HepG2 (cell line): ENCODE data around the gene CREBZF. TPM values are rescaled to one million over a fixed set of nuclear protein-coding genes. Genes with fewer than 3 reads are reported as not detected.

Source experiments
- ARNT2 ChIP-seq: sonication (generic); formaldehyde crosslinking; IDR thresholded peaks from 2 replicates; pipeline ENCODE4 v1.8.0; 2022; ENCODE audit warnings: mild to moderate bottlenecking, low read depth, missing genetic modification reagents, moderate library complexity
- FOSL1 ChIP-seq: sonication (generic); formaldehyde crosslinking; IDR thresholded peaks from 2 replicates; pipeline ENCODE4 v1.9.0; 2021; ENCODE audit warnings: missing genetic modification reagents, borderline replicate concordance
- GMEB1 ChIP-seq: sonication (generic); formaldehyde crosslinking; IDR thresholded peaks from 2 replicates; pipeline ENCODE4 v1.5.1; 2020; ENCODE audit warnings: missing genetic modification reagents, mild to moderate bottlenecking, borderline replicate concordance
- HNRNPL ChIP-seq: fragments of 200-400 bp; formaldehyde crosslinking; IDR thresholded peaks from 2 replicates; pipeline ENCODE4 v1.6.1; 2017; ENCODE audit warnings: mild to moderate bottlenecking, low read depth, low read length
- HNRNPUL1 ChIP-seq: fragments of 200-400 bp; formaldehyde crosslinking; IDR thresholded peaks from 2 replicates; pipeline ENCODE4 v1.6.1; 2017; ENCODE audit warnings: low read depth, mild to moderate bottlenecking, low read length, moderate library complexity
- KLF16 ChIP-seq, 2 experiments: sonication (generic) in 1 of 2; formaldehyde crosslinking in 1 of 2; IDR thresholded peaks; 2 replicates each; pipeline versions ENCODE4 v1.6.1 to v1.8.0; 2016 to 2023; ENCODE audit warnings: missing genetic modification reagents in 2 of 2, missing compliant biosample characterization in 1 of 2
- NFRKB ChIP-seq: fragments of 450-650 bp; IDR thresholded peaks from 2 replicates; pipeline ENCODE4 v1.6.1; 2017
- ZBTB3 ChIP-seq: sonication (generic); formaldehyde crosslinking; IDR thresholded peaks from 2 replicates; pipeline ENCODE4 v1.4.0; 2020; ENCODE audit warnings: low read depth, mild to moderate bottlenecking, moderate library complexity, missing genetic modification reagents, borderline replicate concordance
- ZFY ChIP-seq: sonication (generic); formaldehyde crosslinking; IDR thresholded peaks from 2 replicates; pipeline ENCODE4 v1.4.0; 2020; ENCODE audit warnings: missing genetic modification reagents
- ZIK1 ChIP-seq: sonication (generic); formaldehyde crosslinking; IDR thresholded peaks from 2 replicates; pipeline ENCODE4 v1.5.0; 2020; ENCODE audit warnings: mild to moderate bottlenecking, low read depth, missing genetic modification reagents, borderline replicate concordance
- ZNF562 ChIP-seq: sonication (generic); formaldehyde crosslinking; IDR thresholded peaks from 2 replicates; pipeline ENCODE4 v1.8.0; 2022; ENCODE audit warnings: missing genetic modification reagents, borderline replicate concordance
- ZUFSP ChIP-seq: sonication (generic); formaldehyde crosslinking; IDR thresholded peaks from 2 replicates; pipeline ENCODE4 v1.9.0; 2021; ENCODE audit warnings: missing genetic modification reagents, mild to moderate bottlenecking, borderline replicate concordance
- polyA plus RNA-seq, 8 experiments: library from polyadenylated mRNA; depleted of rRNA in 3 of 8; stranded (reverse) in 7 of 8; unstranded in 1 of 8; fragments of >200 nt; fragmentation: Illumina TruSeq in 4 of 8; extraction: Trizol in 4 of 8; gene quantifications; 2 replicates each; pipeline versions ENCODE4 v1.2.1 to v1.2.3, GENCODE V29; 2011 to 2016; ENCODE audit warnings: low read depth in 4 of 8, missing spikeins in 1 of 8, mixed read lengths in 1 of 8; ENCODE audit not compliant: insufficient read depth in 1 of 8
- total RNA-seq, 5 experiments: library from RNA; depleted of rRNA; stranded (reverse); fragments of >200 nt; fragmentation: Illumina TruSeq; extraction: Trizol; gene quantifications; 2 replicates each; pipeline ENCODE4 v1.2.3, GENCODE V29; 2016; ENCODE audit warnings: low read depth in 1 of 5
- TF ChIP-seq, protein P1 (sequence below): fragments of 450-650 bp; IDR thresholded peaks from 2 replicates; pipeline ENCODE4 v1.6.1; 2017; ENCODE audit warnings: mild to moderate bottlenecking
- TF ChIP-seq, protein P2 (sequence below): sonication (generic); formaldehyde crosslinking; IDR thresholded peaks from 2 replicates; pipeline ENCODE4 v1.4.0; 2020; ENCODE audit warnings: missing genetic modification reagents, borderline replicate concordance
- TF ChIP-seq, protein P3 (sequence below): sonication (generic); formaldehyde crosslinking; IDR thresholded peaks from 2 replicates; pipeline ENCODE4 v1.4.0; 2020; ENCODE audit warnings: missing genetic modification reagents, mild to moderate bottlenecking, borderline replicate concordance

The CREBZF gene
- total and polyA plus RNA-seq, 2 of the 13 experiments (the other 11 are each of a cell fraction or from before 2014, with no cell fraction given): 30.6 to 43.1 TPM

GRCh38 chr11:85663753-85664614 is 945 bp downstream of the CREBZF start (continued):
- TF ChIP-seq, protein P1, sequence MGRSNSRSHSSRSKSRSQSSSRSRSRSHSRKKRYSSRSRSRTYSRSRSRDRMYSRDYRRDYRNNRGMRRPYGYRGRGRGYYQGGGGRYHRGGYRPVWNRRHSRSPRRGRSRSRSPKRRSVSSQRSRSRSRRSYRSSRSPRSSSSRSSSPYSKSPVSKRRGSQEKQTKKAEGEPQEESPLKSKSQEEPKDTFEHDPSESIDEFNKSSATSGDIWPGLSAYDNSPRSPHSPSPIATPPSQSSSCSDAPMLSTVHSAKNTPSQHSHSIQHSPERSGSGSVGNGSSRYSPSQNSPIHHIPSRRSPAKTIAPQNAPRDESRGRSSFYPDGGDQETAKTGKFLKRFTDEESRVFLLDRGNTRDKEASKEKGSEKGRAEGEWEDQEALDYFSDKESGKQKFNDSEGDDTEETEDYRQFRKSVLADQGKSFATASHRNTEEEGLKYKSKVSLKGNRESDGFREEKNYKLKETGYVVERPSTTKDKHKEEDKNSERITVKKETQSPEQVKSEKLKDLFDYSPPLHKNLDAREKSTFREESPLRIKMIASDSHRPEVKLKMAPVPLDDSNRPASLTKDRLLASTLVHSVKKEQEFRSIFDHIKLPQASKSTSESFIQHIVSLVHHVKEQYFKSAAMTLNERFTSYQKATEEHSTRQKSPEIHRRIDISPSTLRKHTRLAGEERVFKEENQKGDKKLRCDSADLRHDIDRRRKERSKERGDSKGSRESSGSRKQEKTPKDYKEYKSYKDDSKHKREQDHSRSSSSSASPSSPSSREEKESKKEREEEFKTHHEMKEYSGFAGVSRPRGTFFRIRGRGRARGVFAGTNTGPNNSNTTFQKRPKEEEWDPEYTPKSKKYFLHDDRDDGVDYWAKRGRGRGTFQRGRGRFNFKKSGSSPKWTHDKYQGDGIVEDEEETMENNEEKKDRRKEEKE: no peak
- 0 out of 2 replicates have a peak, but pooled peaks have one; percentile 25 for TF ChIP-seq ZIK1 (CRISPR knock-in tag)
- no peak for TF ChIP-seq GMEB1 (CRISPR knock-in tag)
- TF ChIP-seq ZFY: no peak
- TF ChIP-seq, protein P2, sequence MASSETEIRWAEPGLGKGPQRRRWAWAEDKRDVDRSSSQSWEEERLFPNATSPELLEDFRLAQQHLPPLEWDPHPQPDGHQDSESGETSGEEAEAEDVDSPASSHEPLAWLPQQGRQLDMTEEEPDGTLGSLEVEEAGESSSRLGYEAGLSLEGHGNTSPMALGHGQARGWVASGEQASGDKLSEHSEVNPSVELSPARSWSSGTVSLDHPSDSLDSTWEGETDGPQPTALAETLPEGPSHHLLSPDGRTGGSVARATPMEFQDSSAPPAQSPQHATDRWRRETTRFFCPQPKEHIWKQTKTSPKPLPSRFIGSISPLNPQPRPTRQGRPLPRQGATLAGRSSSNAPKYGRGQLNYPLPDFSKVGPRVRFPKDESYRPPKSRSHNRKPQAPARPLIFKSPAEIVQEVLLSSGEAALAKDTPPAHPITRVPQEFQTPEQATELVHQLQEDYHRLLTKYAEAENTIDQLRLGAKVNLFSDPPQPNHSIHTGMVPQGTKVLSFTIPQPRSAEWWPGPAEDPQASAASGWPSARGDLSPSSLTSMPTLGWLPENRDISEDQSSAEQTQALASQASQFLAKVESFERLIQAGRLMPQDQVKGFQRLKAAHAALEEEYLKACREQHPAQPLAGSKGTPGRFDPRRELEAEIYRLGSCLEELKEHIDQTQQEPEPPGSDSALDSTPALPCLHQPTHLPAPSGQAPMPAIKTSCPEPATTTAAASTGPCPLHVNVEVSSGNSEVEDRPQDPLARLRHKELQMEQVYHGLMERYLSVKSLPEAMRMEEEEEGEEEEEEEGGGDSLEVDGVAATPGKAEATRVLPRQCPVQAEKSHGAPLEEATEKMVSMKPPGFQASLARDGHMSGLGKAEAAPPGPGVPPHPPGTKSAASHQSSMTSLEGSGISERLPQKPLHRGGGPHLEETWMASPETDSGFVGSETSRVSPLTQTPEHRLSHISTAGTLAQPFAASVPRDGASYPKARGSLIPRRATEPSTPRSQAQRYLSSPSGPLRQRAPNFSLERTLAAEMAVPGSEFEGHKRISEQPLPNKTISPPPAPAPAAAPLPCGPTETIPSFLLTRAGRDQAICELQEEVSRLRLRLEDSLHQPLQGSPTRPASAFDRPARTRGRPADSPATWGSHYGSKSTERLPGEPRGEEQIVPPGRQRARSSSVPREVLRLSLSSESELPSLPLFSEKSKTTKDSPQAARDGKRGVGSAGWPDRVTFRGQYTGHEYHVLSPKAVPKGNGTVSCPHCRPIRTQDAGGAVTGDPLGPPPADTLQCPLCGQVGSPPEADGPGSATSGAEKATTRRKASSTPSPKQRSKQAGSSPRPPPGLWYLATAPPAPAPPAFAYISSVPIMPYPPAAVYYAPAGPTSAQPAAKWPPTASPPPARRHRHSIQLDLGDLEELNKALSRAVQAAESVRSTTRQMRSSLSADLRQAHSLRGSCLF (CRISPR knock-in tag): no peak
- no peak for TF ChIP-seq FOSL1 (CRISPR knock-in tag)
- TF ChIP-seq KLF16 (CRISPR knock-in tag; IDR thresholded peaks at IDR 0.05): no peak
- TF ChIP-seq NFRKB: no peak
- no peak for TF ChIP-seq HNRNPUL1
- TF ChIP-seq ARNT2 (CRISPR knock-in tag): no peak
- no peak for TF ChIP-seq ZBTB3 (CRISPR knock-in tag)
- no peak for TF ChIP-seq ZNF562 (CRISPR knock-in tag)
- TF ChIP-seq ZUFSP (CRISPR knock-in tag): no peak
- TF ChIP-seq, protein P3, sequence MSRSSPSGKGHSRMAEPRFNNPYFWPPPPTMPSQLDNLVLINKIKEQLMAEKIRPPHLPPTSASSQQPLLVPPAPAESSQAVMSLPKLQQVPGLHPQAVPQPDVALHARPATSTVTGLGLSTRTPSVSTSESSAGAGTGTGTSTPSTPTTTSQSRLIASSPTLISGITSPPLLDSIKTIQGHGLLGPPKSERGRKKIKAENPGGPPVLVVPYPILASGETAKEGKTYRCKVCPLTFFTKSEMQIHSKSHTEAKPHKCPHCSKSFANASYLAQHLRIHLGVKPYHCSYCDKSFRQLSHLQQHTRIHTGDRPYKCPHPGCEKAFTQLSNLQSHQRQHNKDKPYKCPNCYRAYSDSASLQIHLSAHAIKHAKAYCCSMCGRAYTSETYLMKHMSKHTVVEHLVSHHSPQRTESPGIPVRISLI (CRISPR knock-in tag): no peak
- TF ChIP-seq HNRNPL: no peak; the same call in 1 of the 2 replicates
